Measurements from ENCODE around the gene MYO9B. TPM values are rescaled to one million over a fixed set of nuclear protein-coding genes. Genes with fewer than 3 reads are reported as not detected.

Gene MYO9B
- total RNA-seq, 1 donor from 2014 or later: 94.3 TPM

GRCh38 chr19:17197666-17198065 lies 122.1 kb downstream of the MYO9B start:
- Mint-ChIP-seq H3K4me3 (ENCODE audit: unreplicated experiment) (no peak overlapping the region), H3K36me3 (ENCODE audit: unreplicated experiment) (peaks cover 58% of the 10 kb centered on the region), H3K27ac (ENCODE audit: unreplicated experiment) (no peak overlapping the region), H3K9me3 (ENCODE audit: unreplicated experiment) (no peaks in the 10 kb centered on the region), H3K4me1 (ENCODE audit: unreplicated experiment) (no peaks in the 10 kb centered on the region), H3K27me3 (ENCODE audit: unreplicated experiment) (no peaks in the 10 kb centered on the region)
- DNase-seq (ENCODE audit: extremely low spot score, unreplicated experiment): no peak
- TF ChIP-seq, protein P1, sequence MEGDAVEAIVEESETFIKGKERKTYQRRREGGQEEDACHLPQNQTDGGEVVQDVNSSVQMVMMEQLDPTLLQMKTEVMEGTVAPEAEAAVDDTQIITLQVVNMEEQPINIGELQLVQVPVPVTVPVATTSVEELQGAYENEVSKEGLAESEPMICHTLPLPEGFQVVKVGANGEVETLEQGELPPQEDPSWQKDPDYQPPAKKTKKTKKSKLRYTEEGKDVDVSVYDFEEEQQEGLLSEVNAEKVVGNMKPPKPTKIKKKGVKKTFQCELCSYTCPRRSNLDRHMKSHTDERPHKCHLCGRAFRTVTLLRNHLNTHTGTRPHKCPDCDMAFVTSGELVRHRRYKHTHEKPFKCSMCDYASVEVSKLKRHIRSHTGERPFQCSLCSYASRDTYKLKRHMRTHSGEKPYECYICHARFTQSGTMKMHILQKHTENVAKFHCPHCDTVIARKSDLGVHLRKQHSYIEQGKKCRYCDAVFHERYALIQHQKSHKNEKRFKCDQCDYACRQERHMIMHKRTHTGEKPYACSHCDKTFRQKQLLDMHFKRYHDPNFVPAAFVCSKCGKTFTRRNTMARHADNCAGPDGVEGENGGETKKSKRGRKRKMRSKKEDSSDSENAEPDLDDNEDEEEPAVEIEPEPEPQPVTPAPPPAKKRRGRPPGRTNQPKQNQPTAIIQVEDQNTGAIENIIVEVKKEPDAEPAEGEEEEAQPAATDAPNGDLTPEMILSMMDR (IDR thresholded peaks at IDR 0.05): no peak

- no peak for DNase-seq (ENCODE audit: extremely low spot score, unreplicated experiment)
- Mint-ChIP-seq H3K27ac (ENCODE audit: unreplicated experiment) (no peak overlapping the region), H3K4me3 (ENCODE audit: unreplicated experiment) (no peak overlapping the region), H3K4me1 (ENCODE audit: unreplicated experiment) (no peaks in the 10 kb centered on the region), H3K36me3 (ENCODE audit: unreplicated experiment) (peaks cover 65% of the 10 kb centered on the region), H3K9me3 (ENCODE audit: unreplicated experiment) (no peaks in the 10 kb centered on the region), H3K27me3 (ENCODE audit: unreplicated experiment) (no peaks in the 10 kb centered on the region)
- TF ChIP-seq, protein P1 (IDR thresholded peaks at IDR 0.05): no peak
These were observed 125.0 kb downstream of the MYO9B start for GRCh38 chr19:17200408-17201079.

DNA sequence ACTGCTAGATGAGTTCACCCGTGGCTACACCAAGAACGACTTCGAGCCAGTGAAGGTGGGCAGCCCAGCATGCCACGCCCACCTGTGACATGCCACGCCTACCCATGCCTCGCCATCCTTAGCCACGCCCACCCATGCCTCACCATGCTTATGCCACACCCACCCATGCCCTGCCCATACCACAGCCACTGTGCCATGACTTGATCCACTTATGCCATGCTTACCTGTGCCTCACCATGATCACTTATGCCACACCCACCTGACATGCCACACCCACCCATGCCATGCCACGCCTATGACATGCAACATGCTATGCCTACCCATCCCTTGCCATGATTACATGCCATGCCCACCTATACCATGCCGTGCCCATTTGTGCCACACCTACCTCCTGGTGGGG lies 126.7 kb downstream of the MYO9B start:
- Mint-ChIP-seq H3K27ac (ENCODE audit: unreplicated experiment) (no peak overlapping the region), H3K4me3 (ENCODE audit: unreplicated experiment) (no peak overlapping the region)
- TF ChIP-seq, protein P1 (IDR thresholded peaks at IDR 0.05): no peak

GRCh38 chr19:17202713-17203112 lies 127.1 kb downstream of the MYO9B start:
- Mint-ChIP-seq H3K36me3 (ENCODE audit: unreplicated experiment) (peaks cover 54% of the 10 kb centered on the region), H3K27ac (ENCODE audit: unreplicated experiment) (no peak overlapping the region), H3K9me3 (ENCODE audit: unreplicated experiment) (no peaks in the 10 kb centered on the region), H3K4me1 (ENCODE audit: unreplicated experiment) (no peaks in the 10 kb centered on the region), H3K27me3 (ENCODE audit: unreplicated experiment) (no peaks in the 10 kb centered on the region), H3K4me3 (ENCODE audit: unreplicated experiment) (no peak overlapping the region)
- TF ChIP-seq, protein P1 (IDR thresholded peaks at IDR 0.05): no peak
- peak; percentile 77 for DNase-seq (ENCODE audit: extremely low spot score, unreplicated experiment)

More for the DNA sequence above, 126.7 kb downstream of the MYO9B start:
- Mint-ChIP-seq H3K27me3 (ENCODE audit: unreplicated experiment) (no peaks in the 10 kb centered on the region), H3K36me3 (ENCODE audit: unreplicated experiment) (peaks cover 59% of the 10 kb centered on the region), H3K9me3 (ENCODE audit: unreplicated experiment) (no peaks in the 10 kb centered on the region), H3K4me1 (ENCODE audit: unreplicated experiment) (no peaks in the 10 kb centered on the region)
- DNase-seq (ENCODE audit: extremely low spot score, unreplicated experiment): peak; percentile 67

- H3K36me3 Mint-ChIP-seq (ENCODE audit: unreplicated experiment): peaks cover 47% of the 10 kb centered on the region
- DNase-seq (ENCODE audit: extremely low spot score, unreplicated experiment): no peak
- no peaks in the 10 kb centered on the region for H3K27me3 Mint-ChIP-seq (ENCODE audit: unreplicated experiment)
- H3K4me1 Mint-ChIP-seq (ENCODE audit: unreplicated experiment): peaks cover 5% of the 10 kb centered on the region
- no peak overlapping the region for H3K27ac Mint-ChIP-seq (ENCODE audit: unreplicated experiment)
- H3K4me3 Mint-ChIP-seq (ENCODE audit: unreplicated experiment): no peak overlapping the region
- TF ChIP-seq, protein P1 (IDR thresholded peaks at IDR 0.05): peak; percentile 56
- no peaks in the 10 kb centered on the region for H3K9me3 Mint-ChIP-seq (ENCODE audit: unreplicated experiment)
These were observed 129.9 kb downstream of the MYO9B start for GRCh38 chr19:17205237-17206140.
